Activated CD8-positive, alpha-beta memory T cell treated with anti-CD3 and anti-CD28 coated beads for 36 hours (primary cell): ENCODE results near the gene BCL7B. TPM values are rescaled to one million over a fixed set of nuclear protein-coding genes. Genes with fewer than 3 reads are reported as not detected.
"Not testable (repeated sequence)": the region's sequence is repeated elsewhere in the genome, so short reads cannot be mapped to it uniquely, and the experiment has no call there.

Experiments used
- CTCF ChIA-PET: fragments of 350-600 bp; sonication (Branson Sonifier 250); formaldehyde crosslinking; loops from one replicate; lab custom pipeline; 2021; ENCODE audit warnings: antibody characterized with exemption; lab: Charles Lee
- POLR2A ChIA-PET: fragments of 350-600 bp; sonication (Branson Sonifier 250); formaldehyde crosslinking; loops from one replicate; lab custom pipeline; 2021; ENCODE audit warnings: antibody characterized with exemption; lab: Charles Lee
- total RNA-seq, 2 experiments: library from RNA; stranded (reverse); gene quantifications; one replicate each; pipeline ENCODE4 v1.2.3, GENCODE V29; 2021

BCL7B gene
- total RNA-seq, 2 experiments from 2014 or later: 68.7 to 71.4 TPM

- POLR2A ChIA-PET: interaction anchor here (0.5 to 1.3 kb wide), 8 partner anchors 18 to 154 kb away, joined by 3 to 15 read pairs (median 4); partner anchors contain the start of gene BAZ1B
- CTCF ChIA-PET: interaction anchor here (0.6 kb wide), 1 partner anchor 831 kb away, joined by 3 read pairs; no protein-coding TSS in a partner anchor
Measured at GRCh38 chr7:73577627-73578341, 20.3 kb upstream of the BCL7B start.

DNA sequence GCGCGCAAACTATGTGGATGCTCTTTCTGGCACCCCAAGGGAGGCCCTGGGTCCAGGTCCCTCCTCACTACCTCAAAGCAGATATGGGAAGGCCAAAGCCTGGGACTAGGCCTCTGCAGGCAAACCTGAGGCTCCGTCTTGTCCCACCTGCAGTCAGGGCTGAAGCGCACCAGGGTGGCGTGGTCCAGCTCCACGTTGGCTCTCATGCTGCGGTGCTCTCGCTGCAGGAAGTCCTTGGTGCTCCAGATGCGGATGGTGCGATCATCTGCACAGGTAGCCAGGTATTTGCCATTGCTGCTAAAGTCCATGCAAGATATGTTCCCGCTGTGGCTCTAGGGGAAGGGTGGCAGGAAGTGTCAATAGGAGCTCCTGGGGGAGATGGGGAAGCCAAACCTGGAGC, 16.3 kb upstream of the BCL7B start:
- CTCF ChIA-PET: interaction anchor here (1.1 kb wide), 1 partner anchor 17 kb away, joined by 3 read pairs; no protein-coding TSS in a partner anchor
- POLR2A ChIA-PET: no interaction called here

DNA sequence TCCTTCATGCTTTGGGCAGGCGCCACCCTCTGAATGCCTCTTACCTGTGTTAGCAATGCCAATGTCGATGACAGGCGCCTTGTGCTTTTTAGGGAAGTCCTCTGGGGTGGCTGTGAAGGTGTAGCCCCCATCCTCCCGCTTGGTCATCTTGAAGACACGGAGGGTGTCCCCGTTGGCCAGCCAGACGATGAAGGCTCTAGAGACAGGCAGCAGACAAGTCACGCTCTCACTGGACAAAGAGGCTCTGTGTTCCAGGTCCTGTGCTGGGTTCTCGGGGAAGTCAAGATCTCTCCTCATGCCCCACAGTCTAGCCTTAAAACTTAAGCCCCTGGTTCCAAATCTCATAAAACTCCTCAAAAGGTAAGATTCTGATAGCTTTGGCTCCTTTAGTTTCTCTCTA, 15.8 kb upstream of the BCL7B start:
- ChIA-PET POLR2A (no interaction called here), CTCF (interaction anchor here (1.1 kb wide), 1 partner anchor 17 kb away, joined by 3 read pairs; no protein-coding TSS in a partner anchor)

DNA sequence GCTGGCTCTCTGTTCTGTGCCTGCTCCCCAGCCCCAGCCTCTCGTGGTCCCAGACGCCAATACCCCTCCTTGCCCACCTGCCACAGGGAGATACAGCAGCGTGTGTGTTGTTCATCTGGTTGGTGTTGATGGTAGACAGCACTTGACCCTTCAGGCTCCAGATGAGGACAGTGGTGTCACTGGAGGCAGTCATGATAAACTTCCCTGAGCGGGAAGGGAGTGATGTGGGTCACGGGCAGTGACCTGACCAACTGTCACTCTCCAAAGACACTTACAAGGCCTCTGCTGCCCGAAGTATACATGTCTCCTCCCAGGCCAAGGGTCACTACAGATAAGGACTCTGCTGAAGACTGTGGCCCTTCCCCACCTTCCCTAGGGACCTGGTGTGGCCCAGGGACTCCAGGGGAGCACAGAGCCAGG, 15.3 kb upstream of the BCL7B start:
- ChIA-PET CTCF (no interaction called here), POLR2A (no interaction called here)

GRCh38 chr7:73570977-73571376, 13.5 kb upstream of the BCL7B start:
- ChIA-PET CTCF (no interaction called here), POLR2A (no interaction called here)

DNA sequence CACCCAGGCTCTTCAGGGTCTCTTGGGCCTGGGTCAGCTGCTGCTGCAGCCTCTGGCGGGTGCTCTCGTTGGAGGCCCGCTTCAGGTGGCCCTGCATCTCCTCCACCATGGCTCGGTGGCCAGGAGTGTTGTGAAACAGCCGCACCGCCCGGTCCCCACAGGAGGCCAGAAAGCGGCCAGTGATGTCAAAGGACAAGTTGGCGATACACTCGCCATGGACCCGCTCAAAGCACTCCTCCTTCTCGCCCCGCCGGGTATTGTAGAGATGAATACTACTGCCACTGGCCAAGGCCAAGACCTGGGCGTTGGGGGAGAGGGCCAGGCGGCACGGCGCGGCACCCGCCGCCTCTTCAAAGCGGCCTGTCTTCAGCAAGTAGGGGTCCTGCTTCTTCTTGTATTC, 13.0 kb upstream of the BCL7B start:
- POLR2A ChIA-PET: no interaction called here
- CTCF ChIA-PET: no interaction called here

DNA sequence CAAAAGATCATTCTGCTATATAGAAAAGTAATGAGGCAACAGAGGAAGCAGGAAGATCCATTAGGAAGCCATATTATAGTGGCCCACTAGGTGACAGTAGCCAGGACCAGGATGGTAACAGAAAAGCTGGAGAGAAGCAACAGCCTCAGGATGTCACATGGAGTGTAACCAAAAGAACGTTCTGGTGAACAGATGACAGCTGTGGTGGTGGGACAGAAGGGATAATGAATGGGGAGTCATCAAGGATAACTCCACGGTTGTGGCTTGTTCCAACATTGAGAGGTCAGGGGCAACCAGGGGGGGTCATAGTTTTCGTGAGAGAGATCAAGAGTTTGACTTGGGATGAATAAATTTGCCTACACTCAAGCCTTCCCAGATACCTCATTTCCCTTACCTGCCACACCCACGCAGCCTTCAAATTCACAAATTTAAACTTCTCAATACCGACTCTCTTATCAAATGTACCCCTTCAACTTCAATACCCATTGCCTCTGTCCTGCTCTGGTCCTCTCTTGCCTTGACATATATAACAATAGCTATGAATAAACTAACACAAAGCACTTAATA, 11.6 kb upstream of the BCL7B start:
- ChIA-PET POLR2A (no interaction called here), CTCF (interaction anchor here (0.6 kb wide), 1 partner anchor 12 kb away, joined by 3 read pairs; no protein-coding TSS in a partner anchor)

DNA sequence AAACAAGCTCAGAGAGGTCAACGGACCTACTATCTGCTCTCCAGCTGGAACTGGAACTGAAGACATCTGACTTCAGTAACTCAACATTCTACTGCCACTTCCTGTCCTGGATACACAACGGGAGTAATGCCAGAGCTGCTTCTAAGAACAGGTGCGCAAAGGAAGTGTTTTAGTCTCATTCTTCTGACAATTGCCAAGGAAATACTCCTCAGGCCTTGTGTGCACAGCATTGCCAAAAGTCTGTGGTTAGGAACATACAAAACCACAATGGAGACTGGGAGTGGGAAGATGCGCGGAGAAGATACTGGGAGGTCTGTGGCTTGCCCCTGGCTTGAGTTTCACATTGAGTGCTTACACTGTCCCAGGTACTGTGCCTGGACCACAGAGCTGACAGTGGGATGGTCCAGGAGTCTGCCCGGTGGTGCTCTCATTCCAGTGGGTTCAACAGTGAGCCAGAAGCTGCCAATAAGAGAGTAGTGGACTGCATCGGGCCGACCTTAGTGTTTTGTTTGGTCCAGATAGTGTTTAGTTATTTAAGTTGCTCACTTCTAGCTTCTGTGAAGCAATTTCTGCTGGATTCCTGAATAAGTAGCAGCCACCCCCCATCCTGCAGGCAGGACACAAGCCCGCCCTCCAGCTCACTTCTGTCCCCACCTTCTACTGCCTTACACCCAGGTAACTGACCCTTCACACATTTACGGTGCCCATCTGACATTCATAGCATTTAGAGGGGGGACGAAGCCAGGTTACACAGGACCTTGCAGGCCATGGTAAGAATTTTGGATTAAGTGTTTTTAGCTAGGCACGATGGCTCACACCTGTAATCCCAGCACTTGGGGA, 10.6 kb upstream of the BCL7B start:
- POLR2A ChIA-PET: interaction anchor here (1.1 to 1.9 kb wide), 2 partner anchors 11 to 45 kb away, joined by 3 to 6 read pairs; partner anchors contain the start of gene BAZ1B
- CTCF ChIA-PET: interaction anchor here (0.6 to 1.3 kb wide), 2 partner anchors 13 to 39 kb away, joined by 3 read pairs; no protein-coding TSS in a partner anchor

GRCh38 chr7:73567140-73567539, 9.7 kb upstream of the BCL7B start:
- ChIA-PET CTCF (interaction anchor here (1.3 kb wide), 1 partner anchor 40 kb away, joined by 3 read pairs; no protein-coding TSS in a partner anchor), POLR2A (interaction anchor here (1.9 kb wide), 1 partner anchor 44 kb away, joined by 6 read pairs; the partner anchor contains the start of gene BAZ1B)

DNA sequence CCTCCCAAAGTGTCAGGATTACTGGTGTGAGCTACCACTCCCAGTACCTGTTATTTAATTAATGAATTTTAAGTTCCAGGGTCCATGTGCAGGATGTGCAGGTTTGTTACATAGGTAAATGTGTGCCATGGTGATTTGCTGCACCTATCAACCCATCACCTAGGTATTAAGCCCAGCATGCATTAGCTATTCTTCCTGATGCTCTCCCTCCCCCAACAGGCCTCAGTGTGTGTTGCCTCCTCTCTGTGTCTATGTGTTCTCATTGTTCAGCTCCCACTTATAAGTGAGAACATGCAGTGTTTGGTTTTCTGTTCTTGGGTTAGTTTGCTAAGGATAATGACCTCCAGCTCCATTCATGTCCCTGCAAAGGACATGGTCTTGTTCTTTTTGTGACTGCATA, 8.9 kb upstream of the BCL7B start:
- CTCF ChIA-PET: interaction anchor here (0.8 kb wide), 1 partner anchor 13 kb away, joined by 3 read pairs; no protein-coding TSS in a partner anchor
- POLR2A ChIA-PET: interaction anchor here (1.9 kb wide), 1 partner anchor 44 kb away, joined by 6 read pairs; the partner anchor contains the start of gene BAZ1B

- ChIA-PET CTCF (interaction anchor here (0.8 kb wide), 1 partner anchor 12 kb away, joined by 3 read pairs; no protein-coding TSS in a partner anchor), POLR2A (interaction anchor here (1.9 kb wide), 1 partner anchor 43 kb away, joined by 6 read pairs; the partner anchor contains the start of gene BAZ1B)
Measured at GRCh38 chr7:73565675-73566340, 8.3 kb upstream of the BCL7B start.

DNA sequence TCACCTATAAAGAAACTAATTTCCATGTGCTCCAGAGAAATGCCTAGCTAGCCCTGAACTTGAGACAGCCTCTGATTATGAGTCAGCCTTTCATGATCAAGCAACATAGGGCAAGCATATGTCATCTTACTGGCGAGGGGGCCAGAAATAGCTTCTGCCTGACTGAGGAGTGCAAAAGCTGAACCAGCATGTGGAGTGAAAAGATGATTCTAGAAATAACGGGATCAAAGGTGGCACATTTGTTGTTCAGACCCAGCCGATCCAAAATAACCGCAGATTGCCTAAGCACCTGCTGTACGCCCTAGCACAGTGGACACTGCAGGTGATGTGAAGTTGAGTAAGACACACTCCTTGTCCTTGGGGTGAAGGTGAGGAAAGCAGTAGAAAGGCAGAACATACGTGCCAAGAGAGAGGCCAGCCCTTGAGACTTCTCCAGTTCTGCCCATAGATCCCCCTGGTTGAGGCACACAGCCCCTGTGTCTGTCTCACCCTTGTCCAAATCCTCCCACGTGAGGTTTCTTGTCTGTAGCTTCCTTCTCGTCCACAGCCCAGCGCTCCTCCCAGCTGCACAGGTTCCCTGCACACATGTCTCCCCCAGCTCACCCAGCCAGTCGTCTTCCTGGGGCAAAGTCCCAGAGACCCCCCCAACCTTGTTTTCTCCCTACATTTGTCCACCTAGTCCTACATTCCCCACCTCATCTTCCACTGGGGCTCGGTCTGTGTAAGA, 2.8 kb upstream of the BCL7B start:
- ChIA-PET POLR2A (interaction anchor here (0.7 to 1.2 kb wide), 3 partner anchors 15 to 38 kb away, joined by 4 to 6 read pairs (median 4); partner anchors contain the start of genes BAZ1B and TBL2), CTCF (interaction anchor here (1.2 kb wide), 1 partner anchor 38 kb away, joined by 3 read pairs; the partner anchor contains the start of gene BAZ1B)

DNA sequence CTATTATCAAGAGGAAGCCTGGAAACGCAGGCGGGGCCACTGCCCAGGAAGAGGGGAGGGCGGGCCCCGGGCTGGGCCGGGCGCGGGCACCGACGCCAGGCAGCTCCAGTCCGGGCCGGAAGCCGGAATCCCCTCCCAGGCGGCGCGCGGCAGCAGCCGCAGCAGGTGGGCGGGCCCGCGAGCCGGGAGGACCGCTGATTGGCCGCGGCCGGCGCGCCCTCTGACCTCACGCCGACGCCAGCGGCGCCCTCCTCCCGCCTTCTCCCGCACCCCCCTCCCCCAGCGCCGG, 438 bp downstream of the BCL7B start:
- CTCF ChIA-PET: interaction anchor here (0.5 to 1.4 kb wide), 3 partner anchors 17 to 62 kb away, joined by 3 read pairs; no protein-coding TSS in a partner anchor
- POLR2A ChIA-PET: interaction anchor here (0.6 to 1.9 kb wide), 7 partner anchors 11 to 57 kb away, joined by 3 to 13 read pairs (median 4); partner anchors contain the start of gene BAZ1B

DNA sequence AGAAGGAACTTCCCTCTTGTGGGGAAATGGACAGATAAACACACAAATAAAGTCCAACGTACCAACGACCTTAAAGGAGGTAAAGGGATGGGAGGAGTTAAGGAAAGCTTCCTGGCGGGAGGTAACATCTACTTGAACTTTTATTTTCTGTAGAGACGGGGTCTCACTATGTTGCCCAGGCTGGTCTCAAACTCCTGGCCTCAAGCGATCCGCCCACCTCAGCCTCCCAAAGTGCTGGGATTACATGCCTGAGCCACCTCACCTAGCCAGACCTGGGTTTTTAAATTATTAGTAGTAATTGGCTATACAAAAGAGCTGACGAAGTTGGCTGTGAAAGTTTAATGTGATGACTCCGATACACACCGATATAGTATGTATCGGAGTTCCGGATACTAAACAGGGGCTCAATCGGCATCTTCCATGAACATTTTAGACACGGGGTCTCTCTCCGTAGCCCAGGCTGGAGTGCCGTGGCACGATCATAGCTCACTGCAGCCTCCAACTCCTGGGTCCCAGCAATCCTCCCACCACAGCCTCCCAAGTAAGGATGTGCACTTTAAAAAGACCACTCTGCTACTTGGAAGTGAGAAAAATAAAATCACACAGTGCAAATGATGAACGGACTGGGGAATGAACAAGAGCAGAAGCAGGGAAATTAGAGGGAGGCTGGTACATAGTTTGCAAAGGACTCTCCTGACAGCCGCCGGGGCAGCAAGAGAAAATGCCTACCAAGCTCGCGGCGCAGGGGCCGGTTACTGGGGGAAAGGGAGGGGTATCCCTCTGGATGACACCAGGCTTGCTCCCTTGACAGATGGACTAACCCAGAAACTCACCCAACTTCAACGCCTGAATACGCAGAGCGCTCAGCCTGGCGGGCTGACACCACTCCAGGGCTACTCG, 1.0 kb downstream of the BCL7B start:
- POLR2A ChIA-PET: interaction anchor here (0.6 to 1.9 kb wide), 7 partner anchors 12 to 56 kb away, joined by 3 to 13 read pairs (median 4); partner anchors contain the start of gene BAZ1B

GRCh38 chr7:73555411-73555982, 2.0 kb downstream of the BCL7B start:
- CTCF ChIA-PET: no interaction called here
- POLR2A ChIA-PET: no interaction called here

More for the DNA sequence above, 1.0 kb downstream of the BCL7B start:
- CTCF ChIA-PET: interaction anchor here (1.0 to 1.4 kb wide), 2 partner anchors 18 to 36 kb away, joined by 3 read pairs; no protein-coding TSS in a partner anchor

- CTCF ChIA-PET, POLR2A ChIA-PET: not testable (repeated sequence)
Measured at GRCh38 chr7:73550093-73550492, 7.4 kb downstream of the BCL7B start.
